ENCODE measurements around the gene TRAPPC5. TPM values are rescaled to one million over a fixed set of nuclear protein-coding genes. Genes with fewer than 3 reads are reported as not detected.

Gene TRAPPC5
- total RNA-seq, 1 donor from 2014 or later, result 158 TPM

GRCh38 chr19:7706955-7707456 is 26.4 kb downstream of the TRAPPC5 start:
- no peak for TF ChIP-seq CTCF (conservative IDR thresholded peaks at IDR 0.05; ENCODE audit: low read depth, low read length)
- no peak overlapping the region for H3K4me3 ChIP-seq (ENCODE audit: low read depth, low read length)
- no peak for DNase-seq (ENCODE audit: low read depth)

GRCh38 chr19:7709932-7710460 is 29.4 kb downstream of the TRAPPC5 start:
- TF ChIP-seq CTCF (conservative IDR thresholded peaks at IDR 0.05; ENCODE audit: low read depth, low read length), result no peak
- no peak for DNase-seq (ENCODE audit: low read depth)
- no peak overlapping the region for H3K4me3 ChIP-seq (ENCODE audit: low read depth, low read length)

- no peak for TF ChIP-seq CTCF (conservative IDR thresholded peaks at IDR 0.05; ENCODE audit: low read depth, low read length)
- DNase-seq (ENCODE audit: low read depth), result no peak
- no peak overlapping the region for H3K4me3 ChIP-seq (ENCODE audit: low read depth, low read length)
These were observed 30.0 kb downstream of the TRAPPC5 start for GRCh38 chr19:7710616-7711015.

GRCh38 chr19:7715671-7716070 is 35.0 kb downstream of the TRAPPC5 start:
- no peak overlapping the region for H3K4me3 ChIP-seq (ENCODE audit: low read depth, low read length)
- no peak for DNase-seq (ENCODE audit: low read depth)
- no peak for TF ChIP-seq CTCF (conservative IDR thresholded peaks at IDR 0.05; ENCODE audit: low read depth, low read length)

- TF ChIP-seq CTCF (conservative IDR thresholded peaks at IDR 0.05; ENCODE audit: low read depth, low read length), result no peak
- DNase-seq (ENCODE audit: low read depth), result no peak
- no peak overlapping the region for H3K4me3 ChIP-seq (ENCODE audit: low read depth, low read length)
These were observed 36.1 kb downstream of the TRAPPC5 start for GRCh38 chr19:7716762-7717161.

- TF ChIP-seq CTCF (conservative IDR thresholded peaks at IDR 0.05; ENCODE audit: low read depth, low read length), result no peak
- no peak overlapping the region for H3K4me3 ChIP-seq (ENCODE audit: low read depth, low read length)
- no peak for DNase-seq (ENCODE audit: low read depth)
These were observed 38.0 kb downstream of the TRAPPC5 start for GRCh38 chr19:7718668-7719067.

GRCh38 chr19:7720351-7720750 is 39.7 kb downstream of the TRAPPC5 start:
- H3K4me3 ChIP-seq (ENCODE audit: low read depth, low read length), result no peak overlapping the region
- no peak for DNase-seq (ENCODE audit: low read depth)
- no peak for TF ChIP-seq CTCF (conservative IDR thresholded peaks at IDR 0.05; ENCODE audit: low read depth, low read length)
